H1 (cell line): ENCODE data around the gene LPP. TPM values are rescaled to one million over a fixed set of nuclear protein-coding genes. Genes with fewer than 3 reads are reported as not detected.

Source experiments
- CTCF ChIA-PET: fragments of 300-600 bp; sonication (Branson Sonifier 250); formaldehyde crosslinking; loops from one replicate; lab custom pipeline; 2021; ENCODE audit not compliant: partially characterized antibody; lab: Charles Lee
- POLR2A ChIA-PET: fragments of 300-600 bp; sonication (Branson Sonifier 250); formaldehyde crosslinking; loops from one replicate; lab custom pipeline; 2021; ENCODE audit warnings: inconsistent platforms; ENCODE audit not compliant: partially characterized antibody; lab: Charles Lee
- DNase-seq, 2 experiments: peaks; one replicate each; pipeline versions ENCODE4 v3.0.0 to v3.0.0-alpha.2; 2010 to 2022; ENCODE audit warnings: low spot score in 2 of 2, low read depth in 1 of 2, mixed read lengths in 1 of 2
- FAIRE-seq: peaks from 2 replicates; lab custom pipeline; 2011; peaks lifted over from hg19 to GRCh38; lab: Jason Lieb, UNC
- H2AFZ ChIP-seq: 2 replicates; pipeline ENCODE4 v1.8.1; 2012; ENCODE audit warnings: low read length, inconsistent platforms
- H2AK5ac ChIP-seq: 2 replicates; pipeline ENCODE4 v1.6.1; 2013; ENCODE audit warnings: low read depth, low read length
- H2BK120ac ChIP-seq: replicated peaks from 2 replicates; pipeline ENCODE3; 2013; ENCODE audit warnings: low read depth, low read length, inconsistent platforms
- H2BK12ac ChIP-seq: 2 replicates; pipeline ENCODE4 v1.6.1; 2013; ENCODE audit warnings: low read depth, low read length
- H2BK15ac ChIP-seq: 2 replicates; pipeline ENCODE4 v1.6.1; 2013; ENCODE audit warnings: low read length
- H2BK20ac ChIP-seq: 2 replicates; pipeline ENCODE4 v1.6.1; 2013; ENCODE audit warnings: low read length
- H2BK5ac ChIP-seq: 2 replicates; pipeline ENCODE4 v1.6.1; 2013; ENCODE audit warnings: low read depth, low read length
- H3K14ac ChIP-seq: 2 replicates; pipeline ENCODE4 v1.6.1; 2013; ENCODE audit warnings: inconsistent platforms; ENCODE audit not compliant: insufficient read length
- H3K18ac ChIP-seq: 2 replicates; pipeline ENCODE4 v1.6.1; 2013; ENCODE audit warnings: low read length; ENCODE audit errors: extremely low read depth
- H3K23ac ChIP-seq: 2 replicates; pipeline ENCODE4 v1.6.1; 2013; ENCODE audit warnings: inconsistent platforms; ENCODE audit not compliant: insufficient read length
- H3K23me2 ChIP-seq: 2 replicates; pipeline ENCODE4 v1.6.1; 2013; ENCODE audit warnings: low read depth, low read length
- H3K27ac ChIP-seq: 2 replicates; pipeline ENCODE4 v1.6.1; 2011; ENCODE audit warnings: low read depth, low read length, inconsistent platforms
- H3K27me3 ChIP-seq, 4 experiments: replicated peaks in 1 of 4; 1 replicate in 1 of 4; 2 replicates in 3 of 4; pipeline versions ENCODE4 v1.6.1 to v1.8.1; 2011 to 2013; ENCODE audit warnings: low read length in 3 of 4, mild to moderate bottlenecking in 3 of 4, inconsistent platforms in 2 of 4, mixed read lengths in 2 of 4, moderate library complexity in 1 of 4; ENCODE audit not compliant: control insufficient read depth in 3 of 4, insufficient read depth in 3 of 4; ENCODE audit errors: extremely low read depth in 1 of 4
- H3K36me3 ChIP-seq, 4 experiments: 2 replicates each; pipeline versions ENCODE4 v1.6.1 to v1.8.1; 2011 to 2013; ENCODE audit warnings: mild to moderate bottlenecking in 4 of 4, low read length in 3 of 4, moderate library complexity in 2 of 4, control low read depth in 1 of 4, inconsistent platforms in 1 of 4; ENCODE audit not compliant: insufficient read depth in 4 of 4, control insufficient read depth in 2 of 4
- H3K4ac ChIP-seq: replicated peaks from 2 replicates; pipeline ENCODE3; 2013; ENCODE audit warnings: low read length, low read depth, mixed read lengths, inconsistent platforms; ENCODE audit not compliant: insufficient read length
- H3K4me1 ChIP-seq, 4 experiments: replicated peaks in 1 of 4; 1 replicate in 1 of 4; 2 replicates in 3 of 4; pipeline versions ENCODE4 v1.6.1 to v1.8.1; 2011 to 2013; ENCODE audit warnings: low read length in 3 of 4, inconsistent platforms in 2 of 4, mixed read lengths in 1 of 4; ENCODE audit not compliant: insufficient read depth in 4 of 4, control insufficient read depth in 3 of 4
- H3K4me2 ChIP-seq, 2 experiments: 2 replicates each; pipeline versions ENCODE4 v1.6.1 to v1.8.1; 2011 to 2013; ENCODE audit warnings: low read depth in 2 of 2, low read length in 2 of 2, control low read depth in 1 of 2, inconsistent platforms in 1 of 2, mild to moderate bottlenecking in 1 of 2; ENCODE audit not compliant: insufficient read depth in 1 of 2
- H3K4me3 ChIP-seq, 4 experiments: fragments of 200-600, 300-600 bp in 1 of 4; sonication (generic), shearing (Covaris generic), sonication (Bioruptor Twin) in 1 of 4; 2 replicates each; pipeline versions ENCODE4 v1.5.1 to v1.8.1; 2011 to 2016; ENCODE audit warnings: low read length in 4 of 4, low read depth in 3 of 4, control low read depth in 2 of 4, inconsistent platforms in 2 of 4, mild to moderate bottlenecking in 2 of 4, mixed read lengths in 1 of 4, moderate library complexity in 1 of 4; ENCODE audit not compliant: insufficient read depth in 2 of 4; ENCODE audit errors: extremely low read depth in 1 of 4
- H3K56ac ChIP-seq: replicated peaks from 2 replicates; pipeline ENCODE3; 2013; ENCODE audit warnings: low read depth, mild to moderate bottlenecking, mixed read lengths, low read length, inconsistent platforms; ENCODE audit not compliant: insufficient read length
- H3K79me1 ChIP-seq: 2 replicates; pipeline ENCODE4 v1.6.1; 2013; ENCODE audit warnings: low read depth, low read length, control low read depth
- H3K79me2 ChIP-seq, 2 experiments: 2 replicates each; pipeline versions ENCODE4 v1.6.1 to v1.8.1; 2012 to 2013; ENCODE audit warnings: low read length in 2 of 2, mild to moderate bottlenecking in 2 of 2, inconsistent platforms in 1 of 2; ENCODE audit not compliant: insufficient read depth in 2 of 2, control insufficient read depth in 1 of 2
- H3K9ac ChIP-seq, 4 experiments: replicated peaks in 1 of 4; 1 replicate in 1 of 4; 2 replicates in 3 of 4; pipeline versions ENCODE4 v1.6.1 to v1.8.1; 2011 to 2013; ENCODE audit warnings: low read depth in 3 of 4, low read length in 3 of 4, control low read depth in 2 of 4, mild to moderate bottlenecking in 2 of 4, moderate library complexity in 2 of 4, inconsistent platforms in 1 of 4; ENCODE audit errors: extremely low read depth in 1 of 4
- H3K9me3 ChIP-seq, 2 experiments: 2 replicates each; pipeline versions ENCODE4 v1.6.1 to v1.8.1; 2012 to 2013; ENCODE audit warnings: mild to moderate bottlenecking in 2 of 2, moderate library complexity in 2 of 2, control low read depth in 1 of 2, inconsistent platforms in 1 of 2, low read depth in 1 of 2, low read length in 1 of 2, mixed read lengths in 1 of 2; ENCODE audit not compliant: insufficient read depth in 2 of 2
- H4K20me1 ChIP-seq, 2 experiments: replicated peaks in 1 of 2; 2 replicates each; pipeline versions ENCODE3 to v1.8.1; 2011 to 2013; ENCODE audit warnings: inconsistent platforms in 2 of 2, low read length in 2 of 2, mild to moderate bottlenecking in 1 of 2; ENCODE audit not compliant: insufficient read depth in 2 of 2, control insufficient read depth in 1 of 2
- H4K5ac ChIP-seq: 2 replicates; pipeline ENCODE4 v1.6.1; 2013; ENCODE audit warnings: low read length, low read depth, mixed read lengths, inconsistent platforms; ENCODE audit not compliant: insufficient read length
- H4K8ac ChIP-seq: 2 replicates; pipeline ENCODE4 v1.8.0; 2013; ENCODE audit warnings: mild to moderate bottlenecking, moderate library complexity, low read length, inconsistent platforms; ENCODE audit not compliant: insufficient read depth; ENCODE audit errors: extremely low read depth
- H4K91ac ChIP-seq: replicated peaks from 2 replicates; pipeline ENCODE3; 2013; ENCODE audit warnings: low read length, mixed read lengths, inconsistent platforms; ENCODE audit not compliant: insufficient read length
- ASH2L ChIP-seq: fragments of 200-600, 300-600 bp; sonication (generic); IDR thresholded peaks from one replicate; pipeline ENCODE4 v1.7.1; 2017; ENCODE audit warnings: low read length
- CBX8 ChIP-seq: fragments of 300-800, 300-1000 bp; sonication (generic); IDR thresholded peaks from 2 replicates; pipeline ENCODE4 v1.7.1; 2016; ENCODE audit warnings: low read depth, low read length, borderline replicate concordance
- CEBPB ChIP-seq: IDR thresholded peaks from 2 replicates; pipeline ENCODE4 v1.6.1; 2012; ENCODE audit warnings: low read depth, low read length
- EZH2 ChIP-seq: fragments of 200-600 bp; sonication (generic); IDR thresholded peaks from 2 replicates; pipeline ENCODE4 v1.7.1; 2012; ENCODE audit warnings: low read depth, mild to moderate bottlenecking, moderate library complexity, low read length, inconsistent platforms; ENCODE audit not compliant: severe bottlenecking
- GTF2F1 ChIP-seq: IDR thresholded peaks from 2 replicates; pipeline ENCODE4 v1.6.1; 2012; ENCODE audit warnings: low read depth, low read length, improper control_type of control experiment, borderline replicate concordance
- HDAC2 ChIP-seq, 2 experiments: fragments of 300-600 bp in 1 of 2; sonication (generic) in 1 of 2; IDR thresholded peaks; 2 replicates each; pipeline ENCODE4 v1.6.1; 2011 to 2012; ENCODE audit warnings: low read depth in 2 of 2, low read length in 2 of 2, mild to moderate bottlenecking in 2 of 2, moderate library complexity in 2 of 2, borderline replicate concordance in 1 of 2, inconsistent platforms in 1 of 2
- KDM4A ChIP-seq: IDR thresholded peaks from one replicate; pipeline ENCODE4 v1.7.1; 2012; ENCODE audit warnings: low read depth, mild to moderate bottlenecking, moderate library complexity, low read length, inconsistent platforms; ENCODE audit not compliant: severe bottlenecking
- PHF8 ChIP-seq: fragments of 200-600 bp; sonication (generic); conservative IDR thresholded peaks from 2 replicates; pipeline ENCODE4 v1.7.1; 2012; ENCODE audit warnings: low read depth, mild to moderate bottlenecking, inconsistent platforms, low read length, moderate library complexity
- RXRA ChIP-seq: IDR thresholded peaks from 2 replicates; pipeline ENCODE4 v1.6.1; 2011; ENCODE audit warnings: low read depth, mild to moderate bottlenecking, low read length, moderate library complexity; ENCODE audit not compliant: insufficient read depth
- SAP30 ChIP-seq: fragments of 300-600 bp; sonication (generic); IDR thresholded peaks from 2 replicates; pipeline ENCODE4 v1.7.1; 2012; ENCODE audit warnings: low read length, moderate library complexity, mild to moderate bottlenecking, inconsistent platforms; ENCODE audit not compliant: insufficient read depth, insufficient replicate concordance
- WGBS, 2 experiments: shearing (Covaris generic) in 1 of 2; methylation state at CpG; one replicate each; pipeline versions ENCODE4 v1.1.6 to v1.1.7; 2013 to 2015; ENCODE audit warnings: low lambda C conversion rate in 2 of 2, mixed read lengths in 2 of 2, inconsistent platforms in 1 of 2, low coverage in 1 of 2, missing lambda C conversion rate in 1 of 2; ENCODE audit not compliant: insufficient replicate concordance in 2 of 2, insufficient coverage in 1 of 2, insufficient read length in 1 of 2; ENCODE audit errors: extremely low coverage in 1 of 2, missing lambda C conversion rate in 1 of 2; 5-methylcytosine and 5-hydroxymethylcytosine counted together
- polyA plus RNA-seq, 7 experiments: library from polyadenylated mRNA; depleted of rRNA in 3 of 7; stranded (reverse) in 5 of 7; unstranded in 2 of 7; fragments of >200 nt in 5 of 7; fragments of 200-250 nt in 2 of 7; gene quantifications; 1 replicate in 5 of 7; 2 replicates in 1 of 7; 4 replicates in 1 of 7; pipeline versions ENCODE4 v1.2.1 to v1.2.3, GENCODE V29; 2011 to 2013; ENCODE audit warnings: missing spikeins in 2 of 7, mixed read lengths in 2 of 7
- total RNA-seq: library from RNA; stranded (reverse); fragmentation: NEBNext Ultra II Directional; extraction: Animal tissue kit (Norgen Biotek cat#: 25700); gene quantifications from 2 replicates; pipeline ENCODE4 v1.2.1, GENCODE V29; 2021

Gene LPP
- total and polyA plus RNA-seq, 2 of the 8 experiments (the other 6 are each of a cell fraction or from before 2014, with no cell fraction given) = 10.0 to 53.3 TPM

DNA sequence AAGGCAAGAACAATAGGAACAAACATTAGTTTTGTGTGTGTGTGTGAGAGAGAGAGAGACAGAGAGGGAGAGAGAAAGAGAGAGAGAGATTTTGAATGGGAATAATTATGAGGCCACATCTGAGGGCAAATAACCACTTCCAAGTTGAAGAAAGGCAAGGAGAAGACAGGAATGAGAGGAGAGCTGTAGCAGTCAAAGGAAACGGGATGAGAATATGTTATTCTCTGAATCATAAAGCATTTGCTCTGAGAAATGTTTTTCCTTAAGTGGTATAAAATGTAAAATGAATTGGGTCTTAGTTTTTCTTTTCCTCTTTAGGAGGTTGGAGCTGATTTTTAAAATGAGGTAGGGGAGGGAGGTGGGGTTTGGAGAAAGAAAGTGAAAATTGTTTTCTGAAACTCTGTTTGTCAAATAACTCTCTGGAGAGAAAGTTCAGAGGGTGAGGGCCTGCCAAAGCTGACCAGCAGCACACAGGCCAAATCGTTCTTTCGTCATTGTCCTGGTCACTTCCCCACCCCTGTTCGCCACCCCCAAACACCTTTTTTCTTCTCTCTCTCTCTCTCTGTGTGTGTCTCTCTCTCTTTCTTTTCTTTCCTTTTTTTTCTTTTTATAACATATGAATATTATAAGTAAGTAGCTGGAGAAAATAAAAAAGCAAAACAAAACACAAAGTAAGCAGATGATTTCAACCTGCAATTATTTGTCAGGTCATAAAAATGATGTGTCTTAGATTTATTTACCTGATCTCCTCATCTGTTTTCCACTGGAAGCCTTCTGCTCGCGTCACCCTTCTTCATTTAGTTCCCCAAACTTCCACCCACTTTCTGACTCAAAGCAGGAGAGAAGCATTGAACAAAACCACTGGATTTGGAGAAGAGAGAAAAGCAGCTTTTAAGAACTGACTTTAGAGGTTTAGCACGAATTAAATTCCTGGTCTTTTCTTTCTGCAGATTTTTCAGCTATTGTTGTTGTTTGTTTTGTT is 110.6 kb downstream of the LPP start:
- no peak overlapping the region for H3K14ac ChIP-seq
- no peak overlapping the region for H3K4ac ChIP-seq
- no peak overlapping the region for H2BK20ac ChIP-seq
- no peak overlapping the region for H3K4me3 ChIP-seq
- no peak overlapping the region for H2BK12ac ChIP-seq
- no peak overlapping the region for H3K23ac ChIP-seq
- no peaks in the 10 kb centered on the region for H4K20me1 ChIP-seq
- FAIRE-seq (no peak), DNase-seq (no peak)
- H3K36me3 ChIP-seq = no peaks in the 10 kb centered on the region
- H3K9me3 ChIP-seq = no peaks in the 10 kb centered on the region
- no peak overlapping the region for H2AFZ ChIP-seq
- H3K27ac ChIP-seq = no peak overlapping the region; the same call in 1 of the 2 replicates
- H3K23me2 ChIP-seq = peaks cover 1% of the 10 kb centered on the region; the same call in 1 of the 2 replicates
- H3K18ac ChIP-seq = no peak overlapping the region
- H3K79me1 ChIP-seq = no peaks in the 10 kb centered on the region
- WGBS, 2 experiments = 74% methylated on average over 7 of the region's 7 CpGs; no CpG with 5 or more reads in 1 of the 2 experiments
- ChIA-PET CTCF (interaction anchor here (0.6 to 2.8 kb wide), 8 partner anchors 19 to 690 kb away, joined by 3 to 12 read pairs (median 4); no protein-coding TSS in a partner anchor), POLR2A (interaction anchor here (0.9 to 1.6 kb wide), 5 partner anchors 8 to 524 kb away, joined by 3 to 9 read pairs (median 4); partner anchors contain the start of gene LPP)
- no peaks in the 10 kb centered on the region for H3K27me3 ChIP-seq
- H4K8ac ChIP-seq = no peak overlapping the region
- H2BK5ac ChIP-seq = no peak overlapping the region
- peaks cover 8 to 15% (median 12%) of the 10 kb centered on the region in 4 experiments; a peak in 6 of 7 replicates for H3K4me1 ChIP-seq
- no peak overlapping the region for H3K56ac ChIP-seq
- H2BK120ac ChIP-seq = no peak overlapping the region
- no peak overlapping the region for H4K91ac ChIP-seq
- no peak overlapping the region for H4K5ac ChIP-seq
- H2AK5ac ChIP-seq = no peak overlapping the region
- H3K9ac ChIP-seq = no peak overlapping the region
- H3K4me2 ChIP-seq = no peak overlapping the region
- peaks cover 0 to 7% of the 10 kb centered on the region in 2 experiments; a peak in 2 of 4 replicates for H3K79me2 ChIP-seq
- no peak overlapping the region for H2BK15ac ChIP-seq
- no peak for TF ChIP-seq HDAC2 (IDR thresholded peaks at IDR 0.05; ENCODE audit: borderline replicate concordance in 1 of 2, low read depth in 2 of 2, low read length in 2 of 2)
- TF ChIP-seq KDM4A = no peak
- TF ChIP-seq RXRA = no peak
- no peak for TF ChIP-seq GTF2F1
- TF ChIP-seq EZH2 = no peak
- no peak for TF ChIP-seq ASH2L
- TF ChIP-seq CEBPB = no peak
- TF ChIP-seq PHF8 = no peak
- TF ChIP-seq CBX8 = no peak
- TF ChIP-seq SAP30 = no peak
